Right lung (tissue), 5 donors: ENCODE results near the gene PMEPA1. TPM values are rescaled to one million over a fixed set of nuclear protein-coding genes. Genes with fewer than 3 reads are reported as not detected.

Experiments used
- DNase-seq, 2 donors: peaks; one replicate each; pipeline ENCODE4 v3.0.0-alpha.2; 2013
- polyA plus RNA-seq, 5 donors: library from polyadenylated mRNA; unstranded; fragments of 120-200 nt; gene quantifications; one replicate each; pipeline versions ENCODE4 v1.2.1 to v1.2.3, GENCODE V29; 2013; ENCODE audit warnings: inconsistent platforms in 1 of 5, low replicate concordance in 1 of 5; ENCODE audit not compliant: insufficient read length in 5 of 5, insufficient read depth in 1 of 5

The PMEPA1 gene
- polyA plus RNA-seq, 5 donors = 16.5 to 44.6 (median 25.5) TPM

DNA sequence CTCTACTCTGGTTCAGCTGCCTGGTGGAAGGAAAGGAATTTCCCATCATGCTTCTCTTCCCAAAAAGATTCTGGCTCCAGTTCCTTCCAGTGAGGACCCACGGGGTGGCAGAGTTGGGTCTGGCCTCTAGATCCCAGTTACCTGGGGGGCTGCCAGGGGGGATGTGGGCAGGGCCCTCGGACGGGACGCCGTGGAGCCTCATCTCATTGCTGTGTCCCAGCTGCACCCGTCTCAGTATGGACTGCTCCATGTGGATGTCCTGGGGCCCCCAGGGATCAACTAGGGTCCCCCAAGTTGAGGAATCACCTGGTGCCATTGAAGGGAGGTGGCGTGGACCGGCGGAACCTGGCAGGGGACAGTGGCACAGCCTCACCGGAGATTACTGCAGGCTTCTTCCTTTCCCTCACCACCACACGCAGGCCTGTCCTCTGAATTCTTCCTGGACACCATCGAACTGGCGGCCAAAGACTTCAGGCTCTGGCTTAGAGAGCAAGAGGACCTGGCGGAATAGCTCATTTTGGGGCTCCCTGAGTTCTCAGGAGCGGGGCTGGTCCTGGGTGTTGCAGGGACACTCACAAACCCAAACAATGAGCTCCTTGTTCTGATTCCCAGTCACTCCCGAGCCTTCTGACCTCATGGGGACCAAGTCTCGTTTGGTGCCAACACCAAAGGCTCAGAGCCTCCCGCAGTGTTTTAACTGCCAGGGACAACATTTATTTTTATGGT lies 98.1 kb downstream of the PMEPA1 start:
- no peak for DNase-seq

DNA sequence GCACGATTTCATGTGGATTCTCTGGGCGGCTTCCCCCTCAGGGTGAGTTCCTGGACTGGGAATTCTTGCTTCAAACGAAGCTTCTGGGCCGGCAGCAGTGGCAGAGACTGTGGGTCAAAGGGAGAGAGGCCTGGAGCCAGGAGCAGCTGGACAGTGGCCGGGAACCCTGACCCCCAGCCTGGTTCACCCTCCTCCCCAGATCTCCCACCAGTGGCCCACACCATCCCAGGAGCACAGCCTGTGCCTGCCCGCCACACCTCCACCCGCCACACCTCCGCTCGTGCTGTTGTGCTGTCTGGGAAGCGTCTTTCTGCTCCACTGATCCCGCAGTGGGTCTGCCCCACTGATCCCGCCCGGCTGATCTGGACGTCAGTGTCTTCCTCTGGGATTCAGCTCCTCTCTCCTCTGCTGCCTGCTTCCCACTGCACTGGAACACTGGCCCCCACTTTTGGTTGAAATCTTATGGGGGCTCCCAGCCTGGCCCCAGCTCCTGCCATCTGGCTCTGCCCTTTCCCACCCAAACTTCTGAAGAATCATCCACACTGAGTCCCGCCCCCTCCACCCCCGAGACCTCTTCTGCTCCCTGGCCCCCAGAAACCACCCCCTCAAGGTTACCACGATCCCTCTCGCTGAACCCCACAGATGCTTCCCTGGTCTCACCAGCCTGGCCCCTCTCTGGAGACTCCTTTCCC lies 99.4 kb downstream of the PMEPA1 start:
- no peak for DNase-seq

DNA sequence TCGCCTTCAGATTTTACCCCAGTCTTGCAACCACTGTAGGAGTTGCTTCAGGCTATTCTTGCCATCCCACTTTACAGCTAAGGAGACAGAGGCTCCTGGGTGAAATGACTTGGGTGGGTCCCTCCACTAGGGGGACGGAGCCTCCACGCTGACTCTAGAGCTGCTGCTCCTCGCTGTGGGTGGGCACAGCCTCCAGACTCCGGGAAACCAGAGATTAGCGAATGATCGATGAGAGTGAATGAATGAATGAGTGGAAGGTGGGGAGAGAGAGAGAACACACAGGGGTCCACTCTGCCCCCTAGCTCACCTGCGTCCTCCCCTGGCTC lies 100.0 kb downstream of the PMEPA1 start:
- DNase-seq = no peak

DNA sequence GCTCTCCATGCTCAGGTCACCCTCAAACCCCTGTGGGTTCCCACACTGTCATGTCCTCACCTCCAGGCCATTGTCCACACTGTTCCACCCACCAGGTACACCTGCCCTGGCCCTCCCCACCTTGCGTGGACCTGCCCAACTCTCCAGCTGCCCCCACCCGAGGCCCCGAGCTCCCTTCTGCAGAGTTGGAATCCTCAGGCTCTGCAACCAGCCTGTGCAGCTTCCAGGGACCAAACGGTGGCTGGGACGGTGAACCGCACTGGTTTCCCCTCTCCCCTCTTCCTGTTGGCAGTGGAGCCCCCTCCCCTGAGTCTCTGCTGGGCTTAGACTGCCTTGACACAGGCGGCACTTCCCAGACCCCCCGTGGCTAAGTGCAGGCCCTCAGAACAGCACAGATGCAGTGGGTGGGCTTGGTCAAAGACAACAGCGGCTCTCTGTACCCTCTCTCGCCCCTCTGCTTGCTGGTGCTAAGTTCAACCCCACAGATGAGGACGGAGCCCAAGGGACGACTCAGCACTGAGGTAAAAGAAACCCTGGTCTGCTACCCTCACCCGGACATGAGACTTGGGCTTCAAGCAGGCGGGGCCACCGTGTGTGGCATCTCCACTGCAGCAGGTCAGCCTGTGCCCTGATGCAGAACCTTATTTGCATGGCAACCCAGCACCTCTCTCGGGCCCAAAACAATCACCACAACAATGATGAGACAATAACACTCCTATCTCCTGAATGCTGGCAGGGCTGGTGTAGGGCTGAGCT lies 100.6 kb downstream of the PMEPA1 start:
- no peak for DNase-seq

DNA sequence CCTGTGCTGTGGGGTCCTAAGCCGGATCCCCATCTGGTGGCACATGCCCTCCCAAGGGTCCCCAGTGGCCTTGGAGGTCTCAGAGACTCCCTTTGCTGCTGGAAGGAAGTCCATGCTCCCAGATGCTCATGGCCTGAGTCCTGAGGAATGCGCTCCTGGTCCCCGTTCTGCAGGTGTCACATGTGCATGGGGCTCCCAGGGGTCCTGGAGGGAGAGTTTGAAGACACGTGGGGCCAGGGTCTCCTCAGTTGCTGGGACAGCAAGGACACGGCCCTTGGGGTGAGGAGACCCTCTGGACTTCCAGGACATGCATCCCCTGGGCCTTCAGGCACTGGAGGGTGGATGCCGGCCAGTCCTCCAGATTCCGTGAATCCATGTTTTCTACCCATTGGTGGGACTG lies 101.3 kb downstream of the PMEPA1 start:
- no peak for DNase-seq

DNA sequence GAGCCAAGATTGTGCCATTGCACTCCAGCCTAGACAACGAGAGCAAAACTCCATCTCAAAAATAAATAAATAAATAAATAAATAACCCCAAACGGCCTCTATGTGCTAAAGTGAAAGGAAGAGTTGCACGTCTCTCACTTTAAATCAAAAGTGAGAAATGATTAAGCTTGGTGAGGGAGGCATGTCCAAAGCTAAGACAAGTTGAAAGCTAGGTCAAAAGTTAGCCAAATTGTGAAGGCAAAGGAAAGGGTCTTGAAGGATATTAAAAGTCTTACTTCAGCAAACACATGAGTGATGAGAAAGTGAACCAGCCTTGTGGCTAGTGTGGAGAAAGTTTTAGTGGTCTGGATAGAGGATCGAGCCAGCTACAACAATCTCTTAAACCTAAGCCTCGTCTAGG lies 103.9 kb downstream of the PMEPA1 start:
- no peak for DNase-seq

DNA sequence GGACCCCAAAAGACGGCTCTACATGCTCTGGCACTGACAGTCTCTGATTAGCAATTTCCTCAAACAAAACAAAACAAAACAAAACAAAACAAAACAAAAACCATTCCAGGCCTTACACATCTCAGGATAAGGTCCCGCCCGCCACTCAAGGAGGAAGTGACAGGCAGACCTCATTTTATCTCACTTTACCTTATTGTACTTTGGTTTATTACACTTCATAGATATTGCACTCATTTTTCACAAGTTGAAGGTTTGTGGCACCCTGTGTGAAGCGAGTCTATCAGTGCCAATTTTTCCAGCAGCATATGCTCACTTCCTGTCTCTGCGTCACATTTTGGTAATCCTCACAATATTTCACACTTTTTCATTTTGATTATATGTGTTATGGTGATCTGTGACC lies 104.8 kb downstream of the PMEPA1 start:
- no peak for DNase-seq

DNA sequence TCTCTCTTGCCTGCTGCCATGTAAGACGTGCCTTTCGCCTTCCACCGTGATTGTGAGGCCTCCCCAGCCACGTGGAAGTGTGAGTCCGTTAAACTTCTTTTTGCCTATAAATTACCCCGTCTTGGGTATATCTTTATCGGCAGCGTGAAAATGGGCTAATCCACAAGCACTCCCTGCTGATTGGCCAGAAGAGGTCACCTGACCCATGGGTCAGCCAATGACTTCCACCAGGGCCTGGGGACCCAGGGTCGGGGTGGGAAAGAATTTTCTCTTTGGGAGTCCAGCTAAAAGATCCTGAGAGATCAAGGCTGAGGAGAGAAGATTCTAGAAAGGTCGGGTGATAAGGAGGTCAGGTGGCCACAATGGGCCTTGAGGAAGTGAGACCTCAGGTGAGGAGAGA lies 106.7 kb downstream of the PMEPA1 start:
- no peak for DNase-seq

DNA sequence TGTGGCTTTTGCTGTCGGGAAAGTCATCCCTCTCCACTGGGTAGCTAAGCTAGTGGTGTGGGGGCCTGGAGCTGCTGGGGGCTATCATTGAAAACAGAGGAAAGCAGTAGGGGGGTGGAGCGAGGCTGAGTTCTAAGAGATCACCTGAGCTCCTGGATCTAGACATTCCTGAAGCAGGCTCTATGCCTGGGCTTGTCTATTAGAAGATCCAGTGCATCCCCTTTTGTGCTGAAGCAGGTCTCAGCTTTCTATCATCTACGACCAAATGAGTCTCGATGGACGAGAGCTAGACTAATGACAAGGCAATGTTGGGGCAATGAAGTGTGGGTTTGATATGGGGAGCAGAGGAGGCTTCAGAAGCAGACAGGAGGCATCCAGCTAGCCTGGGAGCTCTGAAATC lies 108.1 kb downstream of the PMEPA1 start:
- no peak for DNase-seq

DNA sequence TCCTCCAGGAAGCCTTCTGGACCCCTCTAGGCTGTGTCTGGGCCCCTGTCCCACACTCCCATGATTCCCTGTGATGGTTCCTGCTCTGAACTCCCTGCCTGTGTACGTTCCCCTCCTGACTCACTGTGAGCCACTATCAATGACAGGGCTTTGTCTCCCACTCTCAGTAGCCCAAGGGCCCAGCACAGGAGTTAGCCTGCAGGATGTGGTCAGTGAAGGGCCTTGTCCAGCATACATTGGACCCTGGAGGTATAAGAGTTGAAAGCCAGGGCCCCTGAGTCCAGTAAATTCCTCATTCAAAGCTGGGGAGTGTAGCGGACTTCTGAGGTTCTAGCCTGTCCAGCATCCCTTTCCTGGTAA lies 108.6 kb downstream of the PMEPA1 start:
- no peak for DNase-seq

DNA sequence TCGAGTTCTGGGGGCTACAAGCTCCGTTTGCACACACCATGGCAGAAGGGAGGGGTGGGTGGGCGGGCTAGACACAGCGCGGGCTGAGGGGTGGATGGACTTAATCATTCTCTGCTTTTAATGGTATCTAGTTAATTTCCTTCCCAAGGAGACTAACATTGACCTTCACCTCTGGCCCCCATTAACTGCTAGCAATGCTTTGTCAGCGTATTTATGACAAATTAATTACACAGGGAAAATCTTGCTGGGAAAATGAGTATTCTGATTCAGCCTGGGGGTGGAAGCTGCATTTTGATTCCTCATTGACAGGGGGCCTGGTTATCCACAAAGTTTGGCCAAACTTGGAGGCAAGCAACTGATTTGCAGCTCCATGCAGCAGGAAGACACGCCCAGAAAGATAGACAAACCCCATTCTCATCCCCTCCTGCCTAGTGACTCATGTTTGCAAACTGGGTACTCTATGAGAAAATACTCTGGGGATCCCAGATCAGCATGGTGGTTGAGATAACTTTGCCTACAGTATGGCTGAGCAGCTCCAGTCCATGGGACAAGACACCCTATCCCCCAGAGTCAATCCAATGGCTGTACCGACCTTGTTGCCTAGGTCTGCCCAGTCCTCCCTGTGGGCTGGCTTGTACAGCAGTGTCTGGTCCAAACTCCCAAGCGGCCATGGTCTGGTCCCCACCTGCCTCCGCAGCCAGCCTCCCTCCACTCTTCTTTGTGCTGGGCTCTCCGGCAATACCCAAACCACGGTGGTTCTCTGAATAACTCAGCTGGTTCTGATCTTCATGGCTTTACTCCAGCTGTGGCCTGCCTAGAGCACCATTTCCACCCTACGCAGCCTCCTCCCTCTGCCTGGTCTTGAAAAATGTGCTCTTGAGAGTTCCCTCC lies 109.2 kb downstream of the PMEPA1 start:
- DNase-seq = no peak

DNA sequence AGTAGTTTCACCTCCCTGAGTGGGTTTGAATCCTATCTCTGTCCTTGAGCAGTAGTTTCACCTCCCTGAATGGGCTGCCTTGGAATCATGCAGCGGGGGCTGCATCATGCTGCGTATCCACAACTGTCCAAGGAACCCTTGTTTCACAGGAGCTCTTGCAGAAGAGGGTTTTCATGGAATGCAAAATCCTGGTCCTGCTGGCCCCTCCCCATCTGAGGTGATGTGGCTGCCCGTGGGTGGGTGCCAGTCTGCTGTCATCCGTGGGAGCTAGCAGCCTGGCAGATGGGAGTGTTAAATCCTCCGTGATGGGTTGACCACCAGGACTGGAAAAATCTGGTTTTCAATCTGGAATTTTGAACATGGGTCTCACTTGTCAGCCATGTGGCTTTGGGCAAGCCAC lies 111.3 kb downstream of the PMEPA1 start:
- DNase-seq = no peak

Other genes with a start within 250 kb of the PMEPA1 start
- under 1 TPM; 0.33 to 0.52 (median 0.50) TPM for gene CTCFL, start 184.9 kb downstream of the PMEPA1 start, polyA plus RNA-seq
- gene PCK1, start 148.9 kb downstream of the PMEPA1 start, polyA plus RNA-seq = under 1 TPM; 0.18 to 0.55 (median 0.22) TPM
- under 1 TPM; 0.08 to 0.37 (median 0.13) TPM for gene ZBP1, start 89.6 kb downstream of the PMEPA1 start, polyA plus RNA-seq